GM21423 (cell line): Measurements from ENCODE around the gene ITM2C.

Experiments used
- ATAC-seq: cut with Tn5 transposase; IDR thresholded peaks from one replicate; pipeline ENCODE4 v1.9.1; 2021; ENCODE audit warnings: mild to moderate bottlenecking, moderate library complexity; ENCODE audit not compliant: unreplicated experiment

ITM2C gene

GRCh38 chr2:230906471-230907230, 41.9 kb downstream of the ITM2C start:
- no peak for ATAC-seq

GRCh38 chr2:230907361-230908091, 42.8 kb downstream of the ITM2C start:
- no peak for ATAC-seq

GRCh38 chr2:230908092-230908594, 43.4 kb downstream of the ITM2C start:
- ATAC-seq, result no peak

GRCh38 chr2:230908595-230909191, 44.0 kb downstream of the ITM2C start:
- ATAC-seq, result no peak

- no peak for ATAC-seq
These were observed 45.3 kb downstream of the ITM2C start for GRCh38 chr2:230909841-230910545.

- ATAC-seq, result no peak
These were observed 45.9 kb downstream of the ITM2C start for GRCh38 chr2:230910546-230911177.

- no peak for ATAC-seq
These were observed 47.3 kb downstream of the ITM2C start for GRCh38 chr2:230912046-230912445.

GRCh38 chr2:230912724-230913123, 48.0 kb downstream of the ITM2C start:
- no peak for ATAC-seq

GRCh38 chr2:230913406-230914143, 48.8 kb downstream of the ITM2C start:
- ATAC-seq, result no peak

GRCh38 chr2:230914886-230915285, 50.1 kb downstream of the ITM2C start:
- ATAC-seq, result no peak

GRCh38 chr2:230915319-230915718, 50.6 kb downstream of the ITM2C start:
- no peak for ATAC-seq

- no peak for ATAC-seq
These were observed 51.5 kb downstream of the ITM2C start for GRCh38 chr2:230916218-230916617.

GRCh38 chr2:230919240-230919639, 54.5 kb downstream of the ITM2C start:
- no peak for ATAC-seq

GRCh38 chr2:230919681-230920080, 54.9 kb downstream of the ITM2C start:
- ATAC-seq, result no peak

GRCh38 chr2:230920167-230920566, 55.4 kb downstream of the ITM2C start:
- ATAC-seq, result no peak

- ATAC-seq, result no peak
These were observed 57.3 kb downstream of the ITM2C start for GRCh38 chr2:230921806-230922595.

GRCh38 chr2:230922951-230923717, 58.4 kb downstream of the ITM2C start:
- ATAC-seq, result no peak

- ATAC-seq, result no peak
These were observed 59.3 kb downstream of the ITM2C start for GRCh38 chr2:230924092-230924469.
